HG03378 (cell line): ENCODE measurements around the gene PDLIM7.

Experiments
- ATAC-seq: cut with Tn5 transposase; IDR thresholded peaks from one replicate; pipeline ENCODE4 v1.9.1; 2021; ENCODE audit warnings: mild to moderate bottlenecking, moderate library complexity; ENCODE audit not compliant: unreplicated experiment

PDLIM7 gene

GRCh38 chr5:177446200-177447065 lies 51.0 kb downstream of the PDLIM7 start, which contains the start of gene PRR7:
Gene PRR7, plus strand, starts transcription at chr5:177446814. Its CDS starts 8,254 bp downstream, at chr5:177455068.
- ATAC-seq: no peak

- ATAC-seq: no peak
These were observed 51.5 kb downstream of the PDLIM7 start for GRCh38 chr5:177445917-177446199.

- no peak for ATAC-seq
These were observed 52.1 kb downstream of the PDLIM7 start for GRCh38 chr5:177445052-177445916.

- ATAC-seq: no peak
These were observed 53.0 kb downstream of the PDLIM7 start for GRCh38 chr5:177444106-177445051.

GRCh38 chr5:177443144-177443983 lies 54.0 kb downstream of the PDLIM7 start:
- no peak for ATAC-seq

- ATAC-seq: no peak
These were observed 55.2 kb downstream of the PDLIM7 start for GRCh38 chr5:177442066-177442826.

GRCh38 chr5:177440990-177441780 lies 56.2 kb downstream of the PDLIM7 start:
- no peak for ATAC-seq

- no peak for ATAC-seq
These were observed 57.0 kb downstream of the PDLIM7 start for GRCh38 chr5:177440211-177440989.

GRCh38 chr5:177439518-177440053 lies 57.8 kb downstream of the PDLIM7 start:
- ATAC-seq: no peak

GRCh38 chr5:177438468-177438867 lies 58.9 kb downstream of the PDLIM7 start:
- ATAC-seq: no peak

- no peak for ATAC-seq
These were observed 59.8 kb downstream of the PDLIM7 start for GRCh38 chr5:177437623-177438022.

GRCh38 chr5:177435847-177436536 lies 61.4 kb downstream of the PDLIM7 start:
- ATAC-seq: no peak

- no peak for ATAC-seq
These were observed 62.3 kb downstream of the PDLIM7 start for GRCh38 chr5:177434942-177435738.

- ATAC-seq: no peak
These were observed 63.0 kb downstream of the PDLIM7 start for GRCh38 chr5:177434437-177434836.

- no peak for ATAC-seq
These were observed 63.7 kb downstream of the PDLIM7 start for GRCh38 chr5:177433658-177434217.
